Stimulated activated CD4-positive, alpha-beta T cell treated with anti-CD3 and anti-CD28 coated beads, Interleukin-4, amount 100 ng/mL, for 48 hours (primary cell): ENCODE data around the gene GSK3B.

Source experiments
- DNase-seq, 2 donors: peaks; one replicate each; pipeline ENCODE4 v3.0.0-alpha.2; 2020; ENCODE audit warnings: low read depth in 2 of 2

GSK3B gene

DNA sequence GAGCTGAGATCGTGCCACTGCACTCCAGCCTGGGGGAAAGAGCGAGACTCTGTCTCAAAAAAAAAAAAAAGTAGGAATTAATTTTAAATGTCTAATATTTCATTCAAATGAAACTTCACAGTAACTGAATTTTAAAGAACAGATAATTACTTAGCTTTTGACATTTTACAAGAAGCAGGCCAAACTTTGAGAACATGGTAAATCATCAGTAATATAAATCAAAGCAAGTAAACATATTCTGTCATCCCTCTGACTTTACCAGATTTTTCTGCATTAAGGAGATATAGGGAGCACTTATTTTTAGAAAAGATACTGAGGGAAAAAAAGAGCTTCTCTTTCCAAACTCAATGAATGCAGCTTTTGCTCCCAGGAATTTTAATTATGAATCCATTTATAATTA lies 275.3 kb downstream of the GSK3B start:
- no peak for DNase-seq

DNA sequence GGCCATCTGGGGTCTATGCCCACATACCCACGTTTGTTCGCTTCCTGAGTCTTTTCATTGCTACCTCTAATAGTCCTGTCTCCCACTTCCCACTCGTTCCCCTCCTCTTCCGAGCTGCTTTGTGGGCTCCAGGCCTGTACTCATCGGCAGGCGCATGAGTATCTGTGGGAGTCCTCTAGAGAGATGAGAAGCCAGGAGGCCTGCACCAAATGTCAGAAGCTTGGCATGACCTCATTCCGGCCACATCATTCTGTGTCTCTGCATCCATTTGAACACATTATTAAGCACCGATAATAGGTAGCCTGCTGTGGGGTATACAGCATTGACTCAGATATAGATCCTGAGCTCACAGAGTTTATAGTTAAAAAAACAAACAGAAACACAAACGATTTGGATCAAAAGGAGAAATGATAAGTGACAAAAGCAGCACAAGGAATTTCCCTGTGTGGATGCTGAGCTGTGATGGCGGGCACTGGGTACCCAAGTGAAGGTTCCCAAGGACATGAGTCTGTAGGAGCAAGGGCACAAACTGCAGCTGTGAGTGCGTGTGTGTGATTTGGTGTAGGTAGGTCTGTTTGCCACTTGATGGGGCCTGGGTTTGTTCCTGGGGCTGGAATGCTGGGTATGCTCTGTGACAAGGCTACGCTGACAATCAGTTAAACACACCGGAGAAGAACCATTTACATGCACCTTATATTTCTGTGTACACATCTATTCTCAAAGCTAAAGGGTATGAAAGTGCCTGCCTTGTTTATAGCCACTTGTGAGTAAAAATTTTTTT lies 276.5 kb downstream of the GSK3B start:
- no peak for DNase-seq

DNA sequence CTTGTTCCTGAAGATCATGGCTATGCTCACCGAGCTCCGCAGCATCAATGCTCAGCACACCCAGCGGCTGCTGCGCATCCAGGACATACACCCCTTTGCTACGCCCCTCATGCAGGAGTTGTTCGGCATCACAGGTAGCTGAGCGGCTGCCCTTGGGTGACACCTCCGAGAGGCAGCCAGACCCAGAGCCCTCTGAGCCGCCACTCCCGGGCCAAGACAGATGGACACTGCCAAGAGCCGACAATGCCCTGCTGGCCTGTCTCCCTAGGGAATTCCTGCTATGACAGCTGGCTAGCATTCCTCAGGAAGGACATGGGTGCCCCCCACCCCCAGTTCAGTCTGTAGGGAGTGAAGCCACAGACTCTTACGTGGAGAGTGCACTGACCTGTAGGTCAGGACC lies 277.2 kb downstream of the GSK3B start:
- no peak for DNase-seq

DNA sequence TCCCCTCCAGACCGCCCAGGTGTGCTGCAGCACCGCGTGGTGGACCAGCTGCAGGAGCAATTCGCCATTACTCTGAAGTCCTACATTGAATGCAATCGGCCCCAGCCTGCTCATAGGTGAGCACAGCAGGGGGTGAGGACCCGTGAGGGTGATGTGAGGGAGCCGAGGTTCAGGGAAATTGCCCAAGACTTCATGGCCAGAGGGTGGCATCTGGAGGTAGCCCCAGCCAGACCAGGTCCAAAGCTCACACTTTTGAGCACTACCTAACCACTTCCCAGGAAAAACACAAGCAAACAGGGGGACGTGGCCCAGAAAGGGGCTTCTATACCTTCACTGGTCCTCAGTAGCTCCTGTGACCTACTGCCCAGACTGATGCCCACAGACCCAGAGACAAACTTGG lies 278.5 kb downstream of the GSK3B start:
- no peak for DNase-seq

- no peak for DNase-seq
Observed at GRCh38 chr3:119812491-119813058, 281.7 kb downstream of the GSK3B start.

DNA sequence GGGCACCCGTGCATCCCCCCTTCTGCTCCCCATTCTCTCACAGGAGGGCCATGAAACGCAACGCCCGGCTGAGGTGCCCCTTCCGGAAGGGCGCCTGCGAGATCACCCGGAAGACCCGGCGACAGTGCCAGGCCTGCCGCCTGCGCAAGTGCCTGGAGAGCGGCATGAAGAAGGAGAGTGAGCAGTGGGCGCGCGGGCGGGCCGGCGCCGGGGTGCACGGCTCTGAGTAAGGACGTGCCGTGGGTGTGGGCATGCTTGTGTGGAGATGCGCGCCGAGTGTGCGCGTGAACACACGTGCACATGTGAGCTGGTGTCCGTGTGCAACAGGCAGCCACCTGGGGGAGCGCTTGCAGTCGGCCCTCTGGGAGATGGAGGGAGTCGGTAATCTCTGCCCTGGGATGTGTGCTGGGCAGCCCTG lies 284.2 kb downstream of the GSK3B start:
- DNase-seq = peak; percentile 49 to 54

DNA sequence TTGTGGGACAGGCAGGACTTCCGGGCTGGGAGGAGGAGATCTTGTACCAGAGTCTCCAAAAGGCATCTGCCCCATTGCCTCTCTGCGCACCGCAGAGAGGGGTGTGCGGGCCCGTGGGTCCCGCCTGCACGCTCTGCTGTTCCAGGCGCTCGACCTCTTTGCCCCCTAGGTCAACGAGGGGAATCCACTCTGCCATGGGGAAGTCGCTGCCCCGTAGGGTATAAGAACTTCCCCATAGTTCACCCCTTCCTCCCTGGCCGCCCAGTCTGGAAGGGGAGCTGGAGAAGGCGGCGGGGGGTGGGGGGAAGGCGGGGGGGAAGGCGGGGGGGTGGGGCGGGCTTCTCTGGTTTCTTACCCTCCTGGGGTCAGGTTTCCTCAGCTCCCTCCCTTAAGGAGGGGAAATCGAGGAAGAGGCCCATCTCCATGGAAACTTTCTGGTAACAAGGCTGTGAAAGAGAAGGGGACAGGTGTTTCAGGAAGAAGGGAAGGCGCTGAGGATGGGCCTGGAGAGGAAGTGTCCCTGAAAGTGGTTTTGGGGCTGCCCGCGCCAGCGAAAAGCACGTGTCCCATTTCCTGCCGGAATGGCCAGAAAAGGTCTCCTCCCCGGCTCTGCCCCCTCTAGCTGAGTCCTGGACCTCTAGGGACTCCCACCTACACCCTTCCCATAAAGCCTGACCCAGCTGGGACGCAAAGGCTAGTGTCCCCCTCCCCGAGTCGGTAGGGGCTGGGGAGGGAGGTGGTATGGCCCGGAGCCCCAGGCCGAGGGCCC lies 284.8 kb downstream of the GSK3B start:
- no peak for DNase-seq

DNA sequence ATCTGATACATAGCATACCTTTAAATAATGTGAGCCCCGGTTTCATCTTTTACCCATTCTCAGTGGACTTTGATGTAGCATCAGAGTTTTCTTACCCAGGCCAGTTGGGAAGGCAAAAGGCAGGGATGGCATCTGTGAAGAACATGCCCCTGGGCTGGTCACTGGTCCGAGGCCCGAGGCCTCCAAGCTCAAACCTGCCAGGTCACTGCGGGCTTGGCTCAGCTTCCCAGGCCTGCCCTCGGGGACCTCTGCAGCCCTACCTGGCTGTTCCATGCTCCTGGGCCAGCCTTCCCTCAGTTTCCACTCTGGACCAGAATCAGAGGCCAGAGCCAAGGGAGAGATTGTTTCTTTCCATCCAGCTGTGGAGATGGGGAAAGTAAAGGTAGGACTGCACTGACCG lies 285.4 kb downstream of the GSK3B start:
- no peak for DNase-seq

DNA sequence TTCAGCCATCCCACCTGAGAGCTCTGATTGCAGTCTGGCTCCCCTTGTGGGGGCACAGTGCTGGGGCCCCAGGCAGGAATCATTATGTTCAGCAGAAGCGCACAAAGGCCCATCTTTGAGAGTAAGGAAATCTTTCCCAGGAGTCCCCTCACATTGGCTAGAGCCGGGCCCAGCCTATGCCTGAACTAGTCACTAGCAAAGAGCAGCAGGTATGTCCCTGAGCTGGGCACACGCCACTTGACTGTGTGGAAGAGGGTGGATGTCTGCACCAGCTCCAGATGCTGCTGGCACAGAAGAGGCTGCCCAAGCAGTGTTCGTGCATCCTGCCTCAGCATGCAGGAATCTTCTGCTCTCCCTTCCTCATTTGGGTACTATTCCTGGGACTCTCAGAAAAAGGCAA lies 286.0 kb downstream of the GSK3B start:
- no peak for DNase-seq

GRCh38 chr3:119800844-119801243 lies 293.4 kb downstream of the GSK3B start:
- no peak for DNase-seq

GRCh38 chr3:119796785-119797184 lies 297.5 kb downstream of the GSK3B start:
- DNase-seq = no peak

DNA sequence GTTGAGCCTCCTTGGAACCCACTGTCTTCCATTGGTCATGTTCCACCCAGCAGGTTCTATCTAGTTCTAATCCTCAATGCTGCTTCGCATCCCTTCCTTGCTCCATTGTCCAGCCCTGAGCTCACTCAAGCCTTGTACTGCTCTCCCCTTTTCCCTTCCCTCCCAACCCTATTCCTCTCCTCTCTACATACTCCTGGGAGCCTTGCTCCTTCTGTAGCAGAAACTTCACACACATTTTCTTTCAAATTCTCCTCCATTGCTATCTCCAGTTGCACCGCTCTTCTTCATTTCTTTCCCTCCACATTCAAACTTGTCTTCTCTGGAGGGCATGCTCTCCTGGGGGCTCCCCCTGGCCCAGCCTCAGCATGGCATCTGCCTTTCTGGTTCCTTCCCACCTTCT lies 297.9 kb downstream of the GSK3B start:
- DNase-seq = no peak

- no peak for DNase-seq
Observed at GRCh38 chr3:119795849-119796248, 298.4 kb downstream of the GSK3B start.

DNA sequence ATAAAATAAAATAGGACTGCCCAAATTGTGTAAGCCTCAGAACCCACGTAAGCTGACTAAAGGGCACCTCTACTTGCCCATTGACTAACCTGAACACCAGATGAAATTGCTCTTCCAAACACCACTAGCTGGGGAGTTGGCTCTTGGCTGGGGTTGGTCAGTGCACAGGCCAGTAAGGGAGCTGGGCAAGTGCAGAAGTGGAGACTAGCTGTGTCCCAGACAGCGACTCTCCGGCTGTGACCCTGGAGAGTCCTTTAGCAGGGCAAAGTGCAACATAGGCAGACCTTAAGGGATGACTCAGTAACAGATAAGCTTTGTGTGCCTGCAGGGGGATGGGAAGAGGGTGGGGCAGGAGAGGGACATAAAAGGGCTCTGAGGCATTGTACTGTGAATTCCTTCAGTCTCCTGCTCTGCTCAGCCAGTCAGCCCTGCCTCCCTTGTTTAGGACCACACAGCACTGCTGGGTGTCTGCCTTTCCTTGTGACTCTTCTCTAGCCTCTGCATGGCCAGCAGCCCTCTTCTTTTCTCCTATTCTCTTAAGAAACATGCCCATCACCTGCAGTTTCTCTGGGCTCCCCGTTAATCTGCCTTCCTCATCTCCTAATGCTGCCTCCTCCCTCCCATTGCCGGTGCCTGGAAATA lies 299.2 kb downstream of the GSK3B start:
- no peak for DNase-seq

DNA sequence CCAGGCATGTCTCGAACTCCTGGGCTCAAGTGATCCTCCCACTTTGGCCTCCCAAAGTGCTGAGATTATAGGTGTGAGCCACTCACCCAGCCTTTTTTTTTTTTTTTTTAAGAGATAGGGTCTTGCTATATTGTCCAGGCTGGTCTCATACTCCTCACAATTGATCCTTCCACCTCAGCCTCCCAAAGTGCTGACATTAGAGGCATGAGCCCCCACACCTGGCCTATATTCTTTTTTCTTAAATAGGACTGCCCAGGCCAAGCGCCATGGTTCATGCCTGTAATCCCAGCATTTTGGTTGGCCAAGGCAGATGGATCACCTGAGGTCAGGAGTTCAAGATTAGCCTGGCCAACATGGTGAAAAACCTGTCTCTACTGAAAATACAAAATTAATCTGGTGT lies 299.8 kb downstream of the GSK3B start:
- DNase-seq = no peak

DNA sequence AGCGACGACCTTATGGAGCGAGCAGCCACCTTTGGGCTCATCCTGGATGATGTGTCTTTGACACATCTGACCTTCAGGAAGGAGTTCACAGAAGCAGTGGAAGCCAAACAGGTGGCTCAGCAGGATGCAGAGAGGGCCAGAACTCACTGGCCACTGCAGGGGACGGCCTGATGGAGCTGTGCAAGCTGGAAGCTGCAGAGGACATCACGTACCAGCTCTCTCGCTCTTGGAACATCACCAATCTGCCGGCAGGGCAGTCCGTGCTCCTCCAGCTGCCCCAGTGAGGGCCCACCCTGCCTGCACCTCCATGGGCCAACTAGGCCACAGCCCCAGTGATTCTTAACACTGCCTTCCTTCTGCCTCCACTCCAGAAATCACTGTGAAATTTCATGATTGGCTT lies 302.0 kb downstream of the GSK3B start:
- DNase-seq = no peak

- DNase-seq = no peak
Observed at GRCh38 chr3:119790369-119790768, 303.9 kb downstream of the GSK3B start.

GRCh38 chr3:119786409-119786808 lies 307.8 kb downstream of the GSK3B start:
- no peak for DNase-seq

DNA sequence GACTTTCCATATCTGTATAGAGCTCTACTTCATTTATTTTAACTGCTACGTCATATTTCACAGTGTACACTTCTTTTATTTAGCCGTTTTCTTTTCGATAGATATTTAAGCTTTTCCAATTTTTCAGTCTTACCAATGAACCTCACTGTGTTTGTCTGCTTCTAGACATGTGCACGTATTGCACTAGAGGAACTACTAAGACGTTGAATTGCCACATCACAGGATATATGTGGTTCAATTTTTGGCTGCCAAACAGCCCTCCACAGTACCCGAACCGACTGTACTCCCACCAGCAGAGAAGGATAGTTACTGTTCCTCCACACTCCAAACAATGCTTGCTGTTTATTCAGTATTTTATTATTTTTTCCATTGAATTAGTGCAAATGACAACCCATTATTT lies 310.4 kb downstream of the GSK3B start:
- DNase-seq = no peak

- no peak for DNase-seq
Observed at GRCh38 chr3:119783255-119783654, 311.0 kb downstream of the GSK3B start.

GRCh38 chr3:119782460-119782859 lies 311.8 kb downstream of the GSK3B start:
- DNase-seq = no peak
